A549 (cell line): Measurements from ENCODE around the gene DDI2.

Source experiments
- BHLHE40 ChIP-seq: IDR thresholded peaks from 2 replicates; pipeline ENCODE4 v1.6.1; 2012; ENCODE audit warnings: low read depth, low read length, inconsistent platforms
- HOXA7 ChIP-seq: fragments of 250-450 bp; sonication (Bioruptor Pico); IDR thresholded peaks from 2 replicates; pipeline ENCODE4 v1.5.0; 2020; ENCODE audit warnings: mild to moderate bottlenecking, moderate library complexity
- JUN ChIP-seq, 2 experiments: fragments of >200 bp; sonication (Bioruptor Twin); formaldehyde crosslinking; IDR thresholded peaks; 2 replicates in 1 of 2; 3 replicates in 1 of 2; pipeline ENCODE4 v1.6.1; 2016 to 2017
- RAD21 ChIP-seq, 2 experiments: fragments of >200 bp in 1 of 2; sonication (Bioruptor Twin) in 1 of 2; formaldehyde crosslinking in 1 of 2; IDR thresholded peaks in 1 of 2; conservative IDR thresholded peaks in 1 of 2; 2 replicates in 1 of 2; 3 replicates in 1 of 2; pipeline ENCODE4 v1.6.1; 2012 to 2018; ENCODE audit warnings: inconsistent platforms in 1 of 2
- RCOR1 ChIP-seq: fragments of 150-350 bp; IDR thresholded peaks from 2 replicates; pipeline ENCODE4 v1.6.1; 2014; ENCODE audit warnings: antibody characterized with exemption, low read length, low read depth
- RNF2 ChIP-seq: fragments of 200-600 bp; sonication (generic); IDR thresholded peaks from 2 replicates; pipeline ENCODE4 v1.6.1; 2016; ENCODE audit warnings: low read depth, mild to moderate bottlenecking, antibody characterized with exemption, moderate library complexity, borderline replicate concordance
- TP53 ChIP-seq: fragments of 250-450 bp; sonication (Bioruptor Pico); IDR thresholded peaks from 2 replicates; pipeline ENCODE4 v1.5.0; 2021; ENCODE audit warnings: mild to moderate bottlenecking, moderate library complexity
- TF ChIP-seq, protein P1 (sequence below): fragments of >200 bp; sonication (Bioruptor Twin); formaldehyde crosslinking; IDR thresholded peaks from 3 replicates; pipeline ENCODE4 v1.5.1; 2016
- TF ChIP-seq, protein P2 (sequence below): IDR thresholded peaks from 2 replicates; pipeline ENCODE4 v1.6.1; 2012

DNA sequence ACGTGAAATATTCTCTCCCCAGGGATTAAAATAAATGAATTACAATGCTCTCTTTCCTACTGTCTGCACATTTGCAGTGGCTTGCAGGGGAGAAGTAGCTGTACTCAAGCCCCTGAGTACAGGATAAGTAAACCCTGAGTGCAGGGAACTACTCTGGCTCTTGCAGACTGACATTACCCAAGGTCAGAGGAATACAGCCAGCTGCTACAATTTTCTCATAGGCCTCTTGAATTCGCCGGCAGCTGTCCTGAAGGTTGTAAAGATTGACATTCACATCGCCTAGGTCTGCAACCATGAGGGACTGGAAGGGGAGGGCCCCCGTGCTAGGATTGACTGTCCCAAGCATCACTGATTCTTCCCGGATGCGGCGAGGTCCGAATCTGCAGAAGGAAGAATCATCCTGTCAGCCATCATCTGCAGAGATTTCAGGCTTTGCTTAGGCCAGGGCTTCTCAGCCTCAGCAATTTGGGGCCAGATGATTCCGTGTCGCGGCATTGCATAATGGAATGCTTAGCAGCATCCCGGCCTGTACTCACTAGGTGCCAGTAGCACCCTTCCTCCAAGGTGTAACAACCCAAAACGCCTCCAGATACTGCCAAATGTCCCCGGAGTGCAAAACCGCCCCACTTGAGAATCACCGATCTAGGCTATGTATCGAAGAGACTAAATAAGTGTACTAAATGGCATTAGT, 34.1 kb upstream of the DDI2 start:
- TF ChIP-seq JUN (IDR thresholded peaks at IDR 0.05) (no peak), TP53 (CRISPR knock-in tag) (no peak), RNF2 (no peak), BHLHE40 (no peak), HOXA7 (CRISPR knock-in tag) (no peak), RCOR1 (no peak), RAD21 (conservative IDR thresholded peaks at IDR 0.05 in 1 of 2, IDR thresholded peaks at IDR 0.05 in 1 of 2) (no peak)
- TF ChIP-seq, protein P1, sequence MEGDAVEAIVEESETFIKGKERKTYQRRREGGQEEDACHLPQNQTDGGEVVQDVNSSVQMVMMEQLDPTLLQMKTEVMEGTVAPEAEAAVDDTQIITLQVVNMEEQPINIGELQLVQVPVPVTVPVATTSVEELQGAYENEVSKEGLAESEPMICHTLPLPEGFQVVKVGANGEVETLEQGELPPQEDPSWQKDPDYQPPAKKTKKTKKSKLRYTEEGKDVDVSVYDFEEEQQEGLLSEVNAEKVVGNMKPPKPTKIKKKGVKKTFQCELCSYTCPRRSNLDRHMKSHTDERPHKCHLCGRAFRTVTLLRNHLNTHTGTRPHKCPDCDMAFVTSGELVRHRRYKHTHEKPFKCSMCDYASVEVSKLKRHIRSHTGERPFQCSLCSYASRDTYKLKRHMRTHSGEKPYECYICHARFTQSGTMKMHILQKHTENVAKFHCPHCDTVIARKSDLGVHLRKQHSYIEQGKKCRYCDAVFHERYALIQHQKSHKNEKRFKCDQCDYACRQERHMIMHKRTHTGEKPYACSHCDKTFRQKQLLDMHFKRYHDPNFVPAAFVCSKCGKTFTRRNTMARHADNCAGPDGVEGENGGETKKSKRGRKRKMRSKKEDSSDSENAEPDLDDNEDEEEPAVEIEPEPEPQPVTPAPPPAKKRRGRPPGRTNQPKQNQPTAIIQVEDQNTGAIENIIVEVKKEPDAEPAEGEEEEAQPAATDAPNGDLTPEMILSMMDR, result no peak
- TF ChIP-seq, protein P2, sequence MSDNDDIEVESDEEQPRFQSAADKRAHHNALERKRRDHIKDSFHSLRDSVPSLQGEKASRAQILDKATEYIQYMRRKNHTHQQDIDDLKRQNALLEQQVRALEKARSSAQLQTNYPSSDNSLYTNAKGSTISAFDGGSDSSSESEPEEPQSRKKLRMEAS, result no peak
